ENCODE measurements around the gene POU2AF3. TPM values are rescaled to one million over a fixed set of nuclear protein-coding genes. Genes with fewer than 3 reads are reported as not detected.
"Not testable (repeated sequence)": the region's sequence is repeated elsewhere in the genome, so short reads cannot be mapped to it uniquely, and the experiment has no call there.

The POU2AF3 gene
- total RNA-seq, 4 donors from 2014 or later = 0.50 to 4.7 (median 0.84) TPM; not detected in 1

DNA sequence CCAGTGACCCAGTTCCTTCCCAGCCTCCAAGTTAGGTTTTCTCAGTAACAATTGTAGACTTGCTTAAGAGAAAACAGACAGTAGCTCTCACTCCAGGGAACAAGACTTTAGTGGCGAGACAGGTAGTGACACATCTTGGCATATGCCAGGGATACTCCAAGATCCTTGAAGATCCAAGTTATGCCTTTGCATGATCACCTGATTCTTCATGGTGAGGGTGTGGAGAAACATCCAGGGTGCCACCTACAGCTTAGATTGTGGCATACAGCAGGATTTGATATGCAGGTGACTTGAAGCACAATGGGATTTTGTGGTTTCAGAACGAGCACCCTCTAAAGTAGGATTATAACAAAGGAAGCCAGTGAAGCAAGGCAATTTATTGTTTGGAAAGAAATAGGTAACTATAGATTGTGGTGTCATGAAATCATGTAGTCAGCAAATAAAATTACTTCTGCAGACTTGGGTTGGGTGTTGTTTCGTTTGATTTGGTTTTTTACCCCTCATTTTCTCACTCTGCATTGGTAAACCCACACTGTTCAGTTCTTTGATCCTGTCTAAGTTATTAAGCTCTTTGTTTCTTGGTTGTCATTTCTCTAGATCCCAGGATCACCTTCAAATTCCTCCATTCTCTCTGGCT lies 9.2 kb downstream of the POU2AF3 start:
- no peak for ATAC-seq (ENCODE audit: low FRiP score)
- no peak for DNase-seq (ENCODE audit: low spot score)
- TF ChIP-seq, protein P1, sequence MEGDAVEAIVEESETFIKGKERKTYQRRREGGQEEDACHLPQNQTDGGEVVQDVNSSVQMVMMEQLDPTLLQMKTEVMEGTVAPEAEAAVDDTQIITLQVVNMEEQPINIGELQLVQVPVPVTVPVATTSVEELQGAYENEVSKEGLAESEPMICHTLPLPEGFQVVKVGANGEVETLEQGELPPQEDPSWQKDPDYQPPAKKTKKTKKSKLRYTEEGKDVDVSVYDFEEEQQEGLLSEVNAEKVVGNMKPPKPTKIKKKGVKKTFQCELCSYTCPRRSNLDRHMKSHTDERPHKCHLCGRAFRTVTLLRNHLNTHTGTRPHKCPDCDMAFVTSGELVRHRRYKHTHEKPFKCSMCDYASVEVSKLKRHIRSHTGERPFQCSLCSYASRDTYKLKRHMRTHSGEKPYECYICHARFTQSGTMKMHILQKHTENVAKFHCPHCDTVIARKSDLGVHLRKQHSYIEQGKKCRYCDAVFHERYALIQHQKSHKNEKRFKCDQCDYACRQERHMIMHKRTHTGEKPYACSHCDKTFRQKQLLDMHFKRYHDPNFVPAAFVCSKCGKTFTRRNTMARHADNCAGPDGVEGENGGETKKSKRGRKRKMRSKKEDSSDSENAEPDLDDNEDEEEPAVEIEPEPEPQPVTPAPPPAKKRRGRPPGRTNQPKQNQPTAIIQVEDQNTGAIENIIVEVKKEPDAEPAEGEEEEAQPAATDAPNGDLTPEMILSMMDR (IDR thresholded peaks at IDR 0.05) = no peak

DNA sequence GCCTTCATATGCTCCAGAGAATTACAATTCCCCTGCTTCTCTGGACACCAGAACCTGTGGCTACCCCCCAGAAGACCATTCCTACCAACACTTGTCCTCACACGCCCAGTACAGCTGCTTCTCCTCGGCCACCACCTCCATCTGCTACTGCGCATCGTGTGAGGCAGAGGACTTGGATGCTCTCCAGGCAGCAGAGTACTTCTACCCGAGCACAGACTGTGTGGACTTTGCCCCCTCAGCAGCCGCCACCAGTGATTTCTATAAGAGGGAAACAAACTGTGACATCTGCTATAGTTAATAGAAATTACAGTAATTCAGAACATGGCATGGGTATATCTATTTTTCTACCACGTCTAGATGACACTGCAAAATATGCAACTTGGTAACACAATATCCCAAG lies 9.8 kb downstream of the POU2AF3 start:
- TF ChIP-seq, protein P1 (IDR thresholded peaks at IDR 0.05) = no peak
- no peak for ATAC-seq (ENCODE audit: low FRiP score)
- DNase-seq (ENCODE audit: low spot score) = no peak

DNA sequence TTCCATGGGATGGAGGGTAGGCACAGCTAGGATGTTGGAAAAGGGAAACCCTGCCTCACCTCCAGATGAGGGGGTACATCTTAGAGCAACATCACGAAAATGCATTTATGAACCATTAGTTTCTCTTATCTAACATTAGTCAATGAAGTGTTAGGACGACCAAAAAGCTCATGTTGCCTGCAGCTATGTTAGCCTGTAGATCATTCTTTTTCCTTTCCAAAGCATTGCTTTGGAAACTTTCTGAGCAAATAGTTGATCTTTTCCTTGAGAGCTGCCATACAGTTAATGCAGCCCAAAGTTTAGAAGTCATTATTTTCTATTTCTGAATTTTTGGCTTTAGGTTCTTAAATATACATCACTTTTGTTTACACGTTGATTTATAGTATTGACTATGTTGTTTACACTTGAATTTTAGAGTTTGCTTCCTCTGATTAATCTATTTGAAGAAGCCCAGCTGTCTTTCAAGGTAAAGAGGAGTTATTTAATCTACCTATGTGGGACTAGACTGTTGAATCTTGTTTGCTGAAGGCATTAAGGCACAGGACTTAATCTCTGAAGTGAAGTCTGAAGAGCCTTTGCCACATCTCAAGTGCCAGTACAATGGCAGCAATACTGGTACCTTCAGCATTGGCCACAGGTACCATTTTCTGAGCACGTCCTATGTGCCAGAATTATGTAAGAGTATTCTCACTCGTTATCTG lies 11.0 kb downstream of the POU2AF3 start:
- DNase-seq (ENCODE audit: low spot score) (no peak), ATAC-seq (ENCODE audit: low FRiP score) (no peak)
- TF ChIP-seq, protein P1 (IDR thresholded peaks at IDR 0.05) = no peak

DNA sequence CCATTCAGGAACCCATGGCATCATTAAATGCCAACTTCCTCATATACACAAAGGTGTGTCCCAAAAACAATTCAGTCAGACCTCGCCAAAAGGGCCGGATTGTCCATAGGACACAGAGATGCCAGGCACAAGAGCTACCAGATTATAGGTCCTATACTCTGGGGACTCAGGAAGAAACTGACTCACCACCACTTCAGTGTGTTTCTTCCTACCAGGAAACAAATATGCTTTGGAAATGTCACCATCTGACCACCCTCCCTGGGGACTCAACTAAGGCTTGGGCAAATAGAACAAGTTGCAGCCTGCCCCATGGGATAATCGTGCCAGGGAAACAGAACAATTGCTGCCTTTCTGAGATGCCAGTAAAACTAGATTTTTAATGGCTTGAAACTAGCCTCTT lies 11.7 kb downstream of the POU2AF3 start:
- TF ChIP-seq, protein P1 (IDR thresholded peaks at IDR 0.05) = no peak
- ATAC-seq (ENCODE audit: low FRiP score) = no peak
- DNase-seq (ENCODE audit: low spot score) = no peak

DNA sequence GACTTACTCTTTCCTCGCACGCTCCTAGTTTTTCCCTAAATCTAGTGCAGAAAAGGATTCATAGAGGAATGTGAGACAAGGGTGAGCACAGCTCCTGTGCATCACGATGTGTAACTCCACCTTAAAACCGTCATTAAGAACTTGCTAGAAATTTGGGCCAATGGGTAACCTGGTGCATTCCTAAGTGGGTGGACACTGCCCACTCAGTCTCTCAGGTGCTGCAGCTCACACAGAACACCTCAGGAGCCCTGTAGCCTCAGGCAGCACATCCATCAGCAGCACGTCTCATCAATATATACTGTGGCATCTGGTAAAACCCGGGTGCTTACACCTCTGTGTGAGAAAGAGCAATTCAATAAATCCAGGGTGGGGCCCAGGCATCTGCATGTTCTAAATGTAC lies 12.4 kb downstream of the POU2AF3 start:
- DNase-seq (ENCODE audit: low spot score) (no peak), ATAC-seq (ENCODE audit: low FRiP score) (no peak)
- TF ChIP-seq, protein P1 (IDR thresholded peaks at IDR 0.05) = no peak

DNA sequence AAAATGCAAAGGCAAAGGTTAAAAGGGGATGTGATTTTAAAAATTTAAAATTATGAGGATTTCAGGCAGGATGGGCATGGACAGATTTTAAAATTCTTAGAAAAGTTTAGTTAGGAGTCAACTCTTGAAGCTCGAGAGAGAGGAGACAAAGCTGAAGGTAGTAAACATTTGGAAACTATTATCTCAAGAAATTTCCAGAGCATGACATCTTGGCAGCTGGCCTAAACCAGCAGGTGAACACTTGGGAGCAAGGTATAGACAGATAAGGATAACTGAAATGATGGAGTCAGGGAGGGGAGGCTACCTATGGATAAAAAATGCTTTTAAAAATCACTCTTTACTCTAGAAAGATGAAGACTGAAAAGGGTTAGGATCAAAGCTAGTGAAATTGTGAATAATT lies 13.7 kb downstream of the POU2AF3 start:
- ATAC-seq (ENCODE audit: low FRiP score) (no peak), DNase-seq (ENCODE audit: low spot score) (no peak)
- TF ChIP-seq, protein P1 (IDR thresholded peaks at IDR 0.05) = no peak

DNA sequence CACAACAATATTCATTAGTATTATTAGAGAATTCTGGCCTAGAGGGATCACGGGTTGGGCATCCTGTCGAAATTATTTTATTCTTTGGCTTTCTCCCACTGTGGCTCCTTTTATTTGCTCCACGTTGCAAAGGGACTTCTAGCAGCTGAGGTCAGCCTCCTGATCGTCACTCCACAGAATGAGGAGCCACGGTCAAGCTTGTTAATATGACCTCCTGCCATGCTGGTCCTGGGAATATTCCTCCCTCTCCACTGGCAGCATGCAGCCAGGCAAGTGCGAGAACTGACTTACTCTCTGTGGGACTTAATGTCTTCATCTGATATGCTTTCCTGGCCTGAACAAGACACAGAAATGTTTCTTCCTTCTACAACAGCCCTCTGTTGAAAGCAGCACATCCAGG lies 20.9 kb downstream of the POU2AF3 start:
- DNase-seq (ENCODE audit: low spot score) = no peak
- TF ChIP-seq, protein P1 (IDR thresholded peaks at IDR 0.05) = no peak
- ATAC-seq (ENCODE audit: low FRiP score) = no peak

DNA sequence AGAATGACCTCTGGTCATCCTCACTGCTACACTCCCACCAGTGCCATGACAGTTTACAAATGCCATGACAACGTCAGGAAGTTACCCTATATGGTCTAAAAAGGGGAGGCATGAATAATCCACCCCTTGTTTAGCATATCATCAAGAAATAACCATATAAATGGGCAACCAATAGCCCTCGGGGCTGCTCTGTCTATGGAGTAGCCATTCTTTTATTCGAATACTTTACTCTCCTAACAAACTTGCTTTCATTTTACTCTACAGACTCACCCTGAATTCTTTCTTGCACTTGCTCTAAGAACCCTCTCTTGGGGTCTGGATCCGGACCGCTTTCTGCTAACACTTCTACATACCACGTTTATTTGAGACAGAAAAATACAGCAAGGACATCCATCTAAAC lies 21.9 kb downstream of the POU2AF3 start:
- not testable (repeated sequence) for ATAC-seq (ENCODE audit: low FRiP score); DNase-seq (ENCODE audit: low spot score)
